Measurements from ENCODE around the gene TSNAX.

TSNAX gene

DNA sequence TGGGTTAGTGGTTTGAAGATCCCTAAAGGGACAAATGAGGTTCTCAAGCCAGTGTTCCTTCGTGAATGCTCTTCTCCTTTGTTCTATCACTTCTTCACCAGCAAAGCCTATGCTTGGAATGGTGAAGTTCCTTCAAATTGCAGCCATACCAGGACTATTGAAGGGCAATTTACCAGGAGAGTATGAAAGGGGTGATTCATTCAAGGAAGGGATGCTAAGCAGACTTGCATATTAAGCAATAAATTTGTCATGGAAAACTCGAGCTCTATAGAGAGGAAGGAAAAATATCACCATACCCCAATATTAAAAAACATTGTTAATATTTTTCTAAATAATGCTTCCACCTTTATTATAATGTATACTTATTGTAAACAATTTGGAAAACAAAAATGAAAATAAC lies 9.3 kb upstream of the TSNAX start:
- DNase-seq, result no peak

- DNase-seq, result no peak
These were observed 6.4 kb upstream of the TSNAX start for GRCh38 chr1:231522038-231522437.

DNA sequence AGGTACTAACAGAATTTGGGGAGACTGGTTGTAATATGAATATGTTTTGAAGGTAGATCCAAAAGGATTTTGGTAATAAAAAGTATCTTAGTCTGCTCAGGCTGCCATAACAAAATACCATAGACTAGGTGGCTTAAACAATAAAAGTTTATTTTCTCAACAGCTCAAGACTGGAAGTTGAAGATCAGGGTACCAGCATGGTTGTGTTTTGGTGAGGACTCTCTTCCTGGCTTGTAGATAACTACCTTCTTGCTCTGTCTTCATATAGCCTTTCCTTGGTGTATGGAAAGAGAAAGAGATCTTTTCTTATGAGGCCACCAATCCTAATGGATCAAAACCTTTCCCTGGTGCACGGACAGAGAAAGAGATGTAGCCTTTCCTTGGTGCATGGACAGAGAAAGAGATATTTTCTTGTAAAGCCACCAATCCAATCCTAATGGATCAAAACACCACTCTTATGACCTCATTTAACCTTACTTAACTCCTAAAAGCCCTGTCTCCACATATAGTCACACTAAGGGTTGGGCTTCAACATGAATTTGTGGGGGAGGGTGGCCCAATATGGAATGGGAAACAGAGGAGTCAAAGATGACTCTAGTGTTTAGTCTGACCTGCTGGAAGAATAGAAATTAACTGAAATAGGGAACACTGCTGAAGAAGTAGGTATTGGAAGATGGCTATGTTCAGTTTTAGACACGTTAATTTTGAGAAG lies 5.4 kb upstream of the TSNAX start:
- DNase-seq, result no peak

- DNase-seq, result peak; percentile 76 to 81
These were observed 4.7 kb upstream of the TSNAX start for GRCh38 chr1:231523816-231524215.

DNA sequence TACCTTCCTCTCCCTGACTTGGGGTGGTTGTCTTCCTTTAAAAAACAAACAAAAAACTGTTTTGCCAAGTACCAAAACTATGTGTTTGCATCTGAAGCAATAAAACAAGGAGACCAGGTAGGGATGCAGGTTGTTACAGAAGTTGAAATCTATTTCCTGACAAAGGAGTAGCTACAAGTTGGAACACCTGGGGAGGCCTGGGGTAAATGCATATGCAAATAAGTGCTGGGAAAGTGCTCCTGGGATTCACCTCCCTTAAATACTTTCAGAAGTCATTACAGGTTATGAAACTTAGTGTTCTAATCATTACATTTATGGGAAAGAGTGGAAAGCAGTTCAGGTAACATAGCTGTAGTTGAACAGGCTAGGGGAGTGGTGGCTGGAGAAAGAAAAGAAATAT lies 1.9 kb upstream of the TSNAX start:
- DNase-seq, result no peak

- DNase-seq, result no peak
These were observed 790 bp upstream of the TSNAX start for GRCh38 chr1:231527586-231528171.

DNA sequence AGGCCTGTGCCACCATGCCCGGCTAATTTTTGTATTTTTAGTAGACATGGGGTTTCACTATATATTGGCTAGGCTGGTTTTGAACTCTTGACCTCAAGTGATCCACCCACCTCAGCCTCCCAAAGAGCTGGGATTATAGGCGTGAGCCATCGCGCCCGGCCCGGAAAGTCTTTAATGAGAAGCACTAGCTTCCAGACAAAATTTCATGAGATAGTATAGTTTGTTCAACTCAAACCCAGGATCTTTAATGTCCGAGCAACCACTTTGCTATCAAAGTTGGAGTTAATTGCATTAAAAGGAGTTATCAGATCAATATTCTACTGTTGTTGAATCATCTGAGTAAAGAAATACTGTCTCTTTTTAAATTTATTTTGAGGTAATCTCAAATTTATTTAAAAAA lies 4.8 kb downstream of the TSNAX start:
- DNase-seq, result no peak

GRCh38 chr1:231534703-231535159 lies 6.3 kb downstream of the TSNAX start:
- DNase-seq, result no peak

GRCh38 chr1:231536099-231536498 lies 7.6 kb downstream of the TSNAX start:
- DNase-seq, result no peak

DNA sequence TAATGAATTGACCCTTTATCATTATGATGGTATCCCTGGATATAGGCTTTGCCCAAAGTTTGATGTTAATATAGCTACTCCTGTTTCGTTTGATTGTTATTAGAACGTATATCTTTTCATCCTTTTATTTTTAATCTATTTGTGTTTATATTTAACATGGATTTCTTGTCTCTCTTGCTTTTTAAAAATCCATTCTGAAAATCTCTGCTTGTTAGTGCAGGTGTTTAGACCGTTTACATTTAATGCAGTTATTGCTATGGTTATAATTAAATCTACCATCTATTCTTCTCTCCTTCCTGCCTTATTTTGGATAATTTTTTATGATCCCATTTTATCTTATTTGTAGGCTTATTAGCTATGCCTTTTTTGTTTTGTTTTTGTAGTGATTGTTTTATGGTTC lies 12.4 kb downstream of the TSNAX start:
- no peak for DNase-seq

DNA sequence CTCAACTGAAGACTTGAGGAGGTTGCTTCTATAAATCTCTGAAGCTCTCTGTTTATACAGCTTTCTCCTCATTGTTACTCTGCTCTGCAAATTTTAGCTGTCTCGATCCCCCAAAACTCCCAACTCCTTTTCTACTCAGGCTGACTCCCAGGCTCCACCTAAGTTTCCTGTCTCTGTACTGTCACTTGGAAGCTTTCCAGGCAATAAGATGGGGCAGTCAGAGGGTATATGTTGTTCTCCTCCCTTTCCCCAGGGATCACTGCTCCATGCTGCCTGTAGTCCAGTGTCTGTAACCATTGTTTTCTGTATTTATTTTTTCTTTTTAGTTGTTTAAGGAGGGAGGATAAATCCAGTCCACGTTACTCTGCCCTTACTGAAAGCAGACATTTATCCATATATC lies 13.4 kb downstream of the TSNAX start:
- DNase-seq, result no peak

DNA sequence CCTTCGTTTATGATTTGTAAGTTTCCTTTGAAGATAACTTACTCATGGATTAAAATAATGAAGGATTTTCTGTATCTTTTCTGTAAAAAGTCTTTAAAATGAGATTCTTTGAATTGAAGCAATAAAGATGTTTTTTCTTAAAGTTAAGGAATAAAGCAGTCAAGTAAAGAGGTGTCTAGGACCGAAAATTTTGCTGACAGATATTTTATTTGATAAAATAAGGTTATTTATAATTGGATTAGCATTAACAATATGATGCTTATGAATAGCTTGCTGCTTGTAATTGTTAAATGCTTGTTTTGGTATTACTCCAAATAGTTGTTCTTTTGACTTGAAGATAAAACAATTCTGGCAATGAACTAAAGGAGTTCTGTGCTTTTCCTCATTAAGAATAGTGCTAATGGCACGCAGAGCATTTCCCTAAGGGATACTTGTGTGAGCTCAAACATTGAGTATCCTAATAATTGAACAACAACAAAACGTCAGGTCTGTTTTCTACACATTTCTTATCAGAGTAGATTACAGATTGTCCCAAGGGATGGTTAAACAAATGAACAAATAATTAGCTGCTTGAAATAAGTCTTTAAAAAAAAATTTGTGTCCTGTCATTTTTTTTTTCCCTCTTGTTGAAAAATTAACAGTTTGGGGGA lies 16.6 kb downstream of the TSNAX start:
- no peak for DNase-seq

- no peak for DNase-seq
These were observed 18.2 kb downstream of the TSNAX start for GRCh38 chr1:231546693-231547092.

GRCh38 chr1:231549733-231550447 lies 21.4 kb downstream of the TSNAX start:
- no peak for DNase-seq

GRCh38 chr1:231550448-231550781 lies 21.9 kb downstream of the TSNAX start:
- no peak for DNase-seq

DNA sequence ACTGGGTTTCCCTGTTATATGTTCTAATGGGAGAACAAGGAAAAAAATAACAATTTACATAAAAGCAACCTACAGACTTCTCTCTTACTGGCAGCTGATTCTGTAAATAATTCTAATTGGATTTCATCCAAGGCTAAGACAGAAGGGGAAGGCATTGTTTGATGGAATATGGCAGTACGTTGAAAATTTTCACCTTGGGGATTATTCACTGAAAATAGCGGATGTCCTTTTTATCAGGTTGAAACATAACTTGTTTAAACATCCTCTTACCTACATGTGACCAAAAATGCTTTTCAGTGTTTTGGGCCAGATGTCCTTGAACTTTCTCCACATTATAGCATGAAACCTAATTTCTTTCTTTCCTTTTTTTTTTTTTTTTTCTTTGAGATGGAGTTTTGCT lies 24.9 kb downstream of the TSNAX start:
- no peak for DNase-seq

DNA sequence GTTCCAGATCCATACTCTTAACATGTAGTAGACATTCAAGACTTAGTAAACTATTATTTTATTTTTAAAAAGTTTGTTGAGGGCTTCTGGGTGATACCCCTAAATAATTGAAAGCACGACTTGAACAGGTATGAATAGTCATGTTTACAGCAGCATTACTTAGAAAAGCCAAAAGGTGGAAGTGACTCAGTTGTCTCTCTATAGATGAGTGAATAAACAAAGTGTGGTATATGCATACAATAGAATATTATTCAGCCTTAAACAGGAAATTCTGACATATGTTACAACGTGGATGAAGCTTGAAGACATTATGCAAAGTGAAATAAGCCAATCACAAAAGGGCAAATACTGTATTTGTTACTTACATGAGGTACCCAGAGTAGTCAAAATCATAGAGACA lies 26.5 kb downstream of the TSNAX start:
- DNase-seq, result no peak

DNA sequence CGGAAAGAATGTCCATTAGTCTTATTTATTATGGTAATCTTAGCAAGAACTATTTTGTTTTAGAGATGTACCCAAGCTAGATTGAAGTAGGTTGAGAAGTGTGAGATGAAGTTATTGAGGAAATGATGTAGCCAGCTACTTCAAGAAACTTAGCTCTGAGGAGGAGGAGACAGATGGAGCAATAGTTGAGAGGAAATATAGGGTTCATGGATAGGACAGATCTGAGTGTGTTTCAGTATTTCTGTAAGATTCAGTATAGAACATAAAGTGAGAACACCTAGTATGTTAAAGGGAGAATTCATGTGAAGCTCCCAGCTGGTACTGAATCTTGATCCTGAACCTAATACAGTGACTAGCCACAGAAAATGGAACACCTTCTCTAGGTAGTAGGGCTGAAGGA lies 28.9 kb downstream of the TSNAX start:
- peak; percentile 39 to 63 for DNase-seq

- no peak for DNase-seq
These were observed 29.6 kb downstream of the TSNAX start for GRCh38 chr1:231557898-231558707.

DNA sequence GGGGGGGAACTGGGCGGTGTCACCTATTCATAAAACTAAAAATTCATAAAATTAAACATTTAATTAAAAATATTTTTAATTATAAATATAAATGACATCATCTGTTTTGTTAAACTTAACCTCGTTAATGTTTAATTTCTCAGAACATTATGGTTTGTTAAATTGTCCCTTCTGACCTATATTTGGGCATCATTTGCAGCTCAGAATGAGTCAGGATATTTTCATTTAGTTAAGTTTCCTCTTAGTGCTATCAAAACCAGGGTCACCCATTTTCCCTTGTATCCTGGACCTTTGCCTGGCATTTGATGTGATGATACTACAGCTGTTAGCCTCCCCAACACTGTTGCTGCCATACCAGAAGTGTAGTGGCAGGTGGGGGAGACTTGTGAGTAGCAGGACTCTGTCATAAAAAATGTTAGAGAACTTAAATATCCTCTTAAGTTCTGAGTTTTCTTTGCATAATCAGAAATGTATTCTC lies 30.3 kb downstream of the TSNAX start:
- DNase-seq, result no peak

DNA sequence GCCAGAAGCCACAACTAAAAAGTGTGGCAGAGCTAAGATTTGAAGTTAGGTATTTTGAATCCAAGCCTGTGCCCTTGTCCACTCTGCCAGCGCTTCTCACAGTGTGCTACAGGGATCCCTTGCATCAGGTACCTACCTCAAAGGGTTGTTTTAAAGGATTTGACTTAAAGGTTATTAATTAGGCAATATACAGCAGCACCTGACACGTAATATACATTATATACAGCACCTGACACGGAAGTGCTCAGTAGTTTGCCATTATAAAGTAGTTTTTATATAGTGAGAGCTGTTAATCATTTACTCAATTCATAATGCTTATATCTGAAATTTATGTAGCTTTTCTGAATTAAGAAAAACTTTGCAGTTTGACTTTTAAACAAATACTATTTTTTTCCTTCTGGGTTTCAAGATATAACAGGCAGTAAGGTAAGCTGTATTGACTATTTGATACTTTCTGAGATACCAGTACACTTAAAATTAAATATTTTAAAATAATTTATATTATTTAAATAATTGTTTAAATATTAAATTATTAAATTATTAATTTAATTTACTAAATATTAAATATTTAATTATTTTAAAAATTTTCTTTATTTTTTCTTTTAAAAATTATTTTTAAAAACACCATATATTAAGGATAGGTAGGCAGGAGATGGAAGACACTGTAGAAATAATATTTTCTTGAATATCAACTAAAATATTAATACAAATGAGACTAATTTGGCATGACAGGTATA lies 33.3 kb downstream of the TSNAX start:
- no peak for DNase-seq

- DNase-seq, result no peak
These were observed 34.8 kb downstream of the TSNAX start for GRCh38 chr1:231563247-231563646.

All from inflammatory macrophage (primary cell).